ENCODE measurements around the gene NECAB2. TPM values are rescaled to one million over a fixed set of nuclear protein-coding genes. Genes with fewer than 3 reads are reported as not detected.

Gene NECAB2
- total RNA-seq, 1 donor: not detected

- no peak for DNase-seq (ENCODE audit: low read depth)
- H3K4me3 ChIP-seq (ENCODE audit: low read depth, low read length): no peak overlapping the region
- TF ChIP-seq CTCF (IDR thresholded peaks at IDR 0.05; ENCODE audit: insufficient read depth, low read depth, low read length): no peak
Observed at GRCh38 chr16:83963277-83964119, 4.5 kb upstream of the NECAB2 start.

- DNase-seq (ENCODE audit: low read depth): no peak
- no peak overlapping the region for H3K4me3 ChIP-seq (ENCODE audit: low read depth, low read length)
- no peak for TF ChIP-seq CTCF (IDR thresholded peaks at IDR 0.05; ENCODE audit: insufficient read depth, low read depth, low read length)
Observed at GRCh38 chr16:83964684-83965443, 3.2 kb upstream of the NECAB2 start.

GRCh38 chr16:83965444-83966152, 2.4 kb upstream of the NECAB2 start:
- no peak for DNase-seq (ENCODE audit: low read depth)
- TF ChIP-seq CTCF (IDR thresholded peaks at IDR 0.05; ENCODE audit: insufficient read depth, low read depth, low read length): no peak

GRCh38 chr16:83966153-83966696, 1.8 kb upstream of the NECAB2 start:
- no peak for DNase-seq (ENCODE audit: low read depth)
- TF ChIP-seq CTCF (IDR thresholded peaks at IDR 0.05; ENCODE audit: insufficient read depth, low read depth, low read length): no peak

More at GRCh38 chr16:83965444-83966152, 2.4 kb upstream of the NECAB2 start:
- H3K4me3 ChIP-seq (ENCODE audit: low read depth, low read length): no peak overlapping the region

GRCh38 chr16:83967091-83967490, 953 bp upstream of the NECAB2 start:
- no peak overlapping the region for H3K4me3 ChIP-seq (ENCODE audit: low read depth, low read length)
- DNase-seq (ENCODE audit: low read depth): no peak
- no peak for TF ChIP-seq CTCF (IDR thresholded peaks at IDR 0.05; ENCODE audit: insufficient read depth, low read depth, low read length)

More at GRCh38 chr16:83966153-83966696, 1.8 kb upstream of the NECAB2 start:
- no peak overlapping the region for H3K4me3 ChIP-seq (ENCODE audit: low read depth, low read length)

GRCh38 chr16:83968306-83968851, 335 bp downstream of the NECAB2 start:
- peak overlapping the region; percentile 44 for H3K4me3 ChIP-seq (ENCODE audit: low read depth, low read length)
- DNase-seq (ENCODE audit: low read depth): no peak
- TF ChIP-seq CTCF (IDR thresholded peaks at IDR 0.05; ENCODE audit: insufficient read depth, low read depth, low read length): no peak
